ENCODE measurements around the gene CDH6.

The CDH6 gene

DNA sequence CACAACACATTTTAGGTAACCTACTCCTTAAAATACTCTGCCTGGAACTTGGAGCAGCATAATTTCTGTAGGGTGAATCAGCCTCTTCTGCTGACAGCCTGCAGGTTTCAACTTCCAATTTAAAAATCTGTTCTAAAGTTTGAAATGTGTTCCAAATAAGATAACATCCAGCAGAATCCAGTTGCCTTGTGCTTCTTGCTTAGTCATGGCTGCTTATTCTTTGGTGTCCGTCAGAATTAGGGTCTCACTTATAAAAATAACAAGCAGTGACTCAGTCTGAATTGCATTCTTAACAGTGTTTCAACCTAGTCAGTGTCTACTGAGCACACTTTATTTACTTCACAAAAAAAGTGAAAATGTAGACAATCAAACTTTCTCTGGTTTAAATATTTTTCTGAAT lies 3.7 kb downstream of the CDH6 start:
- DNase-seq = no peak

DNA sequence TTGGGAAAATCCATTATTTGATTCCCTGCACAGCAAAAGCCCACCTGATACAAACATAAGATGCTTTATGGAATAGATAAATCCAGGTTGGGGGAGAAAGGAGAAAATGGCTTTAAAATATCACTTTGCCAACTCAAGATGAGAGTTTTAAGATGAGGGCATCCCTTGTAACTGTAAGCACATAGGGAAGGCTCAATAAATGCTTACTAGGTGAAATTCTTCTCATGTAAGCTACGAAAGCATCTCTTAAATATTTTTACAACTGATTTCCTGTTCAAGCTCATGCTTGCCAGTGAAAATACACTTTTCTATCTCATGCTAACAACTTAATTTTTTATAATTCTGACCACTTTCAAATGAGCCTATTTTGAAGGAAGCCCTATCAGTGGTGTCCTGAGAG lies 11.5 kb downstream of the CDH6 start:
- DNase-seq = no peak

DNA sequence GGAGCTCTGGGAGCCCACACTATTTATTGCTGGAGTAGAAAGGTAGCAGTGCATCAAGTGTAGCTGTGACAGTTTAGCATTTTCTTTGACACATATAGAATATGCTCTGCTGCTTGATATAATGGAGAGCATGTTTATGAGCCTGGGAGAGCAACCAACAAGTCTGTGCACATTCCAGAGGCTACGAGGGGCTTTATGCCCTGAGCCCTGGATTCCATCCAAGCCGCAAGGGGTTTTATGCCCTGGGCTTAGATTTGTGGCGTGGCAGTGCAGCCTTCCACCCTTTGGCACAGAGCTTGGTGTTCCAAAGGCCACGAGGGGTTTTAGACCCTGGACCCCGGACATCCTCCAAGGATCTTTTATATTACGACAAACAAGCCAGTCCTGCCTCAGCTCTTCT lies 14.6 kb downstream of the CDH6 start:
- no peak for DNase-seq

DNA sequence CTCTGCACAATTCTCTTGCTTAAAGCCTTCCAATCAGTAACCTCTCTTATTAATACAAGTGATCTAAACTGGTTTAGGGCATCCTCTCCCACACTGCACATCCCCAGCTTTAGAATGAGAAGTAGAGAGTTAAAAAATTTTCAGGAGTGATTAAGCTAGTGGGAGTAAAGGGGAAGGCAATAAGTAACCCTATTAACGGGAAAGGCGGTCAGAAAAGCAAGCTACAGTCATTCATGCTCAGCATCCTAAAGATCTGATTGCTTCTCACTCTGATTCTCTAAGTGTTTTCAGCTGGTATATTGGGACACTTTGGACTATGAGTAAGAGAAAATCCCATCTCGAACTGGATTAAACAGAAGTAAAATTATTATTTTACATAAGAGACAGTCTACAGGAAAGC lies 15.8 kb downstream of the CDH6 start:
- DNase-seq = no peak

GRCh38 chr5:31211098-31211497 lies 17.6 kb downstream of the CDH6 start:
- DNase-seq = no peak

- no peak for DNase-seq
Observed at GRCh38 chr5:31213257-31213656, 19.8 kb downstream of the CDH6 start.

DNA sequence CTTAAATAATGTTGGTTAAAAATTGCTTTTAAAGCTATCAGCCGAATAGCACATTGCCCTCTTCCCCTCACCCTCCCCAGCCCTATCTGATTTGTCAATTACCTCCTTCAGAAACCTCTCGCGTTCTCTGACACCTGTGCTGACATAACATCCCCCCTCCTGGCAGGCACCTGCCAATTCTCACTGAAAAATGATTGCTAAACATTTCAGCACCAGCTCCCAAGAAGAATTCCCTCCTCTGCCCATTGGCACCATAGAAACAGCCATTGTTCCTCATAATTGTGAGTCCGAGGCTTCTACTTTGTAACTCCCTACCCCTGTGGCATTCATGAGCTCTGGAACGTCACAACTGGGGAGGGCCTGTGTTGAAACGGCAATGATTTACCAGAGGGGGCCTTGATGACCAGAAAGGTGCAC lies 20.2 kb downstream of the CDH6 start:
- DNase-seq = peak in 4 of 51 donors; percentile 4 to 14 (median 10)

DNA sequence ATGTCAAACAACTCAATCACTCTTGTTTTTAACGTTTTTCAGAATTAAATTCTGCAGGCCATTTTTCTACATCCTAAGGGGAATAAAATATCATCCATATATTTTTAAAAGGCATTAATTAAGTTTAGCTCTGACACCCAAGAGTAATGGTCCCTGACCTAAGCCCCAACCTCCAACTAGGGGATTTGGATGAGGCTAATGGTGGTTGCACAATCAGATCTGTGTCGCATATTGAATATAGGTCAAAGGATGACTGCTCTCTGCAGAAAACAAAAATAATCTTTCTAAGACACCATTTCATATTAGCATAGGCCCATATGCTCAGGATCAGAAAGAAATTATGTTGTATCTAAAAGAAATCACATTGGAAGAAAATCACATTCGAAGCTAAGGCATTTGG lies 20.7 kb downstream of the CDH6 start:
- DNase-seq = no peak

DNA sequence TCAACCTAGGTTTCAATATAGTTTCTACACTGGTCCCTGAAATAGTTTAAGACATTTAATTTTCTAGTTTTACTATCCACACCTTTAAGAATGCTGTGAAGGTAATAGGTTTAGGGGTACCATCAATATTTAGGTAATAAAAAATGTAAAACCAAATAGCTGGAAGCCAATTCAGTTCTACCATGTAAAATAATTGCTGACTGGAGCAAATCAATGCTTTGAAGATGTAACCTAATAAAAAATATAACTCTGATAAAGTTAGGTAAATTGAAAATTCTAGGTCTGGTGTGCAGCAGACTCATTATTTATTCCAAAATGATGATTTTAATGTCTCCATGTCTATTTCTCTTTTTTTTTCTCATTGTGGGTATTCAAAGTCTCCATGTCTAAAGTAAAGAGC lies 21.8 kb downstream of the CDH6 start:
- DNase-seq = no peak

DNA sequence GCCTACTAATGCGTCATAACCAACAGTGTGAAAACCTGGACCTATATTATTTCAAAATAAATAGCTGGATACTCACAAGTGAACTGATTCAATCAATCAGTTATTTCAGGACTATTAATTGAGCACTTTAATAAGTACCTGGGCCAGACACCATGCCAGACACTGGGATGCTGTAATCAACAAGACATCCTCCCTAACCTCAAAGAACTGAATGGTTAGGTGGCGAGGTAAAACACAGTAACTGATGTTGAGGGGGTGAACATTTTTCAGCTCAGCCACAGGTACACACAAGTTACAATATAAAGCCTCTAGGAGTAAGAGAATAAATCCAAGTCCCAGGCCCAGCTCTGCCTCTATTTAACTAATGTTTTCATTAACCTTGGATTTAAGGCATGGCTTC lies 24.0 kb downstream of the CDH6 start:
- no peak for DNase-seq

- DNase-seq = no peak
Observed at GRCh38 chr5:31218978-31219377, 25.5 kb downstream of the CDH6 start.

GRCh38 chr5:31221001-31221400 lies 27.5 kb downstream of the CDH6 start:
- no peak for DNase-seq

DNA sequence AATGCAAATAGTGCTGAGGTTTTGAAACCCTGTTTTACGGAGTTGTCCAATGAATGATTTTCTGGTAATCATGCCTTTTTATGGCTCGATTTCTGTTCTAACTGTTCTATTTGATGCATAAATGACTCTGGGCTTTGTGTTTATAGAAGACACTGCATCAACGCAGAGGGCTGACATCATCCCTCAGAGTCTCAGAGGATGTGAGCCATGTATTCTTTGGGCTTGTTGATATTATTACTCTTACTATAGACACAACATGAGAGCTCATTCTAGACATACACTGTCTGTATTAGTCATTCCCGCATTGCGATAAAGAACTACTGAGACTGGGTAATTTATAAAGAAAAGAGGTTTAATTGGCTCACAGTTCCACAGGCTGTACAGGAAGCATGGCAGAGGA lies 31.6 kb downstream of the CDH6 start:
- DNase-seq = no peak

- DNase-seq = no peak
Observed at GRCh38 chr5:31225613-31226012, 32.1 kb downstream of the CDH6 start.

GRCh38 chr5:31226651-31227050 lies 33.2 kb downstream of the CDH6 start:
- no peak for DNase-seq

- DNase-seq = no peak
Observed at GRCh38 chr5:31229266-31229665, 35.8 kb downstream of the CDH6 start.

- DNase-seq = no peak
Observed at GRCh38 chr5:31231177-31231838, 37.8 kb downstream of the CDH6 start.

- peak in 3 of 51 donors; percentile 3 to 13 (median 10) for DNase-seq
Observed at GRCh38 chr5:31232273-31232888, 38.9 kb downstream of the CDH6 start.

DNA sequence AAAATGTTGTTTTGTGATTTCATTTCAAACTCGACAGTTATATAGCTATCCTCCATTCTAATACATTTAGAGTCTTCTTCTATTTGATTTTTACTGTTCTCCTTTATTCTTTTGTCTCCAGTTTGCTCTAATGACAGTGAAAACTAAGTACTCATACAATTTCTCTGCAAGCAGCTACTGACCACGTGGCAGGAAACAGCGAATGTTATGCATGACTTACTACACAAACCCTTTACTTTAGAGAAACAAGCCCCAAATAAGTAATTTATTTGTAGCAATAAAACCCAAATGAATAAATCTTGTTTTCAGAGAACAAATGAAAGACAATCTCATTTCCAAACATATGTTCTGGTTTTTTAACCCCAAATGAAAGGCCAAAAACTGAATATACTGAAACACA lies 41.9 kb downstream of the CDH6 start:
- DNase-seq = no peak

GRCh38 chr5:31236339-31236738 lies 42.9 kb downstream of the CDH6 start:
- DNase-seq = no peak

- no peak for DNase-seq
Observed at GRCh38 chr5:31237174-31237573, 43.7 kb downstream of the CDH6 start.

- DNase-seq = no peak
Observed at GRCh38 chr5:31238497-31238896, 45.0 kb downstream of the CDH6 start.

- DNase-seq = no peak
Observed at GRCh38 chr5:31244921-31245320, 51.4 kb downstream of the CDH6 start.

GRCh38 chr5:31247381-31247780 lies 53.9 kb downstream of the CDH6 start:
- no peak for DNase-seq
